PC-3 (cell line): Measurements from ENCODE around the gene CYB561D2. TPM values are rescaled to one million over a fixed set of nuclear protein-coding genes. Genes with fewer than 3 reads are reported as not detected.

Experiments used
- ATAC-seq: fragments of 200-7000 bp; cut with Tn5 transposase; 2 replicates; pipeline ENCODE4 v1.9.1; 2020; ENCODE audit warnings: mild to moderate bottlenecking, moderate library complexity
- BruUV-seq: library from RNA; stranded (reverse); fragments of 400-500 nt; replicated peaks from 2 replicates; lab custom pipeline; 2021; lab: Mats Ljungman, UMichigan
- CTCF ChIA-PET: fragments of 300-600 bp; sonication (Branson Sonifier 250); formaldehyde crosslinking; loops from one replicate; lab custom pipeline; 2022; ENCODE audit warnings: antibody characterized with exemption; lab: Charles Lee
- POLR2A ChIA-PET: fragments of 300-600 bp; sonication (Branson Sonifier 250); formaldehyde crosslinking; loops from one replicate; lab custom pipeline; 2022; ENCODE audit warnings: antibody characterized with exemption; ENCODE audit not compliant: unreplicated experiment; lab: Charles Lee
- DNase-seq: peaks from one replicate; pipeline ENCODE4 v3.0.0-alpha.2; 2015
- H2AFZ ChIP-seq: fragments of 300-600 bp; sonication (generic); 2 replicates; pipeline ENCODE4 v1.6.0; 2016; ENCODE audit warnings: antibody characterized with exemption, low read length
- H3F3A ChIP-seq: fragments of 300-600 bp; sonication (generic); one replicate; pipeline ENCODE4 v1.6.0; 2017; ENCODE audit warnings: antibody characterized with exemption, low read length, control low read depth, mild to moderate bottlenecking; ENCODE audit not compliant: unreplicated experiment
- H3K27ac ChIP-seq: fragments of 300-600 bp; sonication (generic); 2 replicates; pipeline ENCODE4 v1.5.1; 2016; ENCODE audit warnings: mild to moderate bottlenecking, low read length
- H3K27me3 ChIP-seq: fragments of 300-600 bp; sonication (generic); 2 replicates; pipeline ENCODE4 v1.6.1; 2016; ENCODE audit warnings: low read length, mixed read lengths
- H3K36me3 ChIP-seq: fragments of 300-600 bp; sonication (generic); 2 replicates; pipeline ENCODE4 v1.6.1; 2016; ENCODE audit warnings: low read depth, mixed run types, low read length, mixed read lengths
- H3K4me1 ChIP-seq: fragments of 300-600 bp; sonication (generic); 2 replicates; pipeline ENCODE4 v1.5.1; 2016; ENCODE audit warnings: low read length; ENCODE audit not compliant: insufficient read depth
- H3K4me2 ChIP-seq: fragments of 300-600 bp; sonication (generic); 2 replicates; pipeline ENCODE4 v1.6.0; 2016; ENCODE audit warnings: low read length
- H3K4me3 ChIP-seq: fragments of 300-600 bp; sonication (generic); 2 replicates; pipeline ENCODE4 v1.5.1; 2016; ENCODE audit warnings: mild to moderate bottlenecking, low read length, mixed read lengths
- H3K79me2 ChIP-seq: fragments of 300-600 bp; sonication (generic); 2 replicates; pipeline ENCODE4 v1.6.1; 2017; ENCODE audit warnings: low read length, mixed read lengths
- H3K9ac ChIP-seq: fragments of 300-600 bp; sonication (generic); 2 replicates; pipeline ENCODE4 v1.6.0; 2016; ENCODE audit warnings: mild to moderate bottlenecking, low read length
- H3K9me2 ChIP-seq: fragments of 300-600 bp; sonication (generic); replicated peaks from 2 replicates; pipeline ENCODE4 v1.6.1; 2016; ENCODE audit warnings: mixed run types, low read length, mixed read lengths
- H3K9me3 ChIP-seq: fragments of 300-600 bp; sonication (generic); 2 replicates; pipeline ENCODE4 v1.6.1; 2016; ENCODE audit warnings: low read length, mixed read lengths
- H4K20me1 ChIP-seq: fragments of 300-600 bp; sonication (generic); 2 replicates; pipeline ENCODE4 v1.6.1; 2016; ENCODE audit warnings: low read length, mixed read lengths
- EZH2 ChIP-seq: fragments of 300-600 bp; sonication (generic); IDR thresholded peaks from one replicate; pipeline ENCODE4 v1.6.1; 2017; ENCODE audit warnings: antibody characterized with exemption, mild to moderate bottlenecking, low read length; ENCODE audit not compliant: unreplicated experiment
- EZH2phosphoT487 ChIP-seq: fragments of 300-600 bp; sonication (generic); IDR thresholded peaks from 2 replicates; pipeline ENCODE4 v1.6.1; 2018; ENCODE audit warnings: mild to moderate bottlenecking, antibody characterized with exemption, low read length, borderline replicate concordance
- intact Hi-C: fragments of 100-400 bp; cut with micrococcal nuclease; formaldehyde crosslinking; loops from 2 replicates; pipeline ENCODE4 v1.9.0; 2023
- total RNA-seq: library from RNA; depleted of rRNA; stranded (reverse); fragments of >200 nt; gene quantifications from 2 replicates; pipeline ENCODE4 v1.2.3, GENCODE V29; 2014
- TF ChIP-seq, protein P1 (sequence below): fragments of 300-600 bp; sonication (generic); conservative IDR thresholded peaks from 2 replicates; pipeline ENCODE4 v1.5.1; 2017; ENCODE audit warnings: antibody characterized with exemption, low read depth, mild to moderate bottlenecking, low read length

CYB561D2 gene
- total RNA-seq, 1 experiment from 2014 or later, result 44.3 TPM

DNA sequence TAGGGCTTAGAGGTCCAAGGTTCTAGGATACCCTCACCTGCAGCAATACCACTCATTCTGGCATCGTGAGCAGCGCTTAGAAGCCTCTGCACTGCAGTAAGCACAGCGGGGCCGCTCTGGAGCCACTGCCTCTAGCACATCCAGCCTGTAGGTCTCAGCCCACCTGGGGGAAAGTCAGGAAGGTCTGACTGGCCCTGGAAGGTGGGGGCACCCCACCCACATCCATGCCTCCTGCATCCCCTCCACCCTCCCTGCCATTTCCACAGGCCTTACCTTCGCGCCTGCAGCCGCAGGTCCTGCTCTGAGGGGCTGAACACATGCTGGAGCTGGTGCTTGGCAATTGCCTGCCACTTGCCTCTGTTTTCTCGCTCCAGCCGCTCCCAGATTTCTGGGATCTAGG lies 9.1 kb upstream of the CYB561D2 start:
- Histone ChIP-seq H3K4me2 (no peak overlapping the region), H3K79me2 (peaks cover 6% of the 10 kb centered on the region), H3K27ac (no peak overlapping the region), H3K36me3 (no peaks in the 10 kb centered on the region), H3K9ac (no peak overlapping the region), H3K9me2 (no peaks in the 10 kb centered on the region), H2AFZ (no peak overlapping the region), H4K20me1 (no peaks in the 10 kb centered on the region), H3K4me1 (peaks cover 10% of the 10 kb centered on the region), H3K27me3 (no peaks in the 10 kb centered on the region), H3K9me3 (no peaks in the 10 kb centered on the region), H3F3A (no peaks in the 10 kb centered on the region), H3K4me3 (no peak overlapping the region)
- CTCF ChIA-PET, result no interaction called here
- BruUV-seq, result no TSS peak
- POLR2A ChIA-PET, result no interaction called here
- TF ChIP-seq EZH2, result no peak
- TF ChIP-seq, protein P1, sequence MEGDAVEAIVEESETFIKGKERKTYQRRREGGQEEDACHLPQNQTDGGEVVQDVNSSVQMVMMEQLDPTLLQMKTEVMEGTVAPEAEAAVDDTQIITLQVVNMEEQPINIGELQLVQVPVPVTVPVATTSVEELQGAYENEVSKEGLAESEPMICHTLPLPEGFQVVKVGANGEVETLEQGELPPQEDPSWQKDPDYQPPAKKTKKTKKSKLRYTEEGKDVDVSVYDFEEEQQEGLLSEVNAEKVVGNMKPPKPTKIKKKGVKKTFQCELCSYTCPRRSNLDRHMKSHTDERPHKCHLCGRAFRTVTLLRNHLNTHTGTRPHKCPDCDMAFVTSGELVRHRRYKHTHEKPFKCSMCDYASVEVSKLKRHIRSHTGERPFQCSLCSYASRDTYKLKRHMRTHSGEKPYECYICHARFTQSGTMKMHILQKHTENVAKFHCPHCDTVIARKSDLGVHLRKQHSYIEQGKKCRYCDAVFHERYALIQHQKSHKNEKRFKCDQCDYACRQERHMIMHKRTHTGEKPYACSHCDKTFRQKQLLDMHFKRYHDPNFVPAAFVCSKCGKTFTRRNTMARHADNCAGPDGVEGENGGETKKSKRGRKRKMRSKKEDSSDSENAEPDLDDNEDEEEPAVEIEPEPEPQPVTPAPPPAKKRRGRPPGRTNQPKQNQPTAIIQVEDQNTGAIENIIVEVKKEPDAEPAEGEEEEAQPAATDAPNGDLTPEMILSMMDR, result no peak
- no peak for TF ChIP-seq EZH2phosphoT487
- DNase-seq (no peak), ATAC-seq (no peak)
- intact Hi-C loops, result no loop called here

DNA sequence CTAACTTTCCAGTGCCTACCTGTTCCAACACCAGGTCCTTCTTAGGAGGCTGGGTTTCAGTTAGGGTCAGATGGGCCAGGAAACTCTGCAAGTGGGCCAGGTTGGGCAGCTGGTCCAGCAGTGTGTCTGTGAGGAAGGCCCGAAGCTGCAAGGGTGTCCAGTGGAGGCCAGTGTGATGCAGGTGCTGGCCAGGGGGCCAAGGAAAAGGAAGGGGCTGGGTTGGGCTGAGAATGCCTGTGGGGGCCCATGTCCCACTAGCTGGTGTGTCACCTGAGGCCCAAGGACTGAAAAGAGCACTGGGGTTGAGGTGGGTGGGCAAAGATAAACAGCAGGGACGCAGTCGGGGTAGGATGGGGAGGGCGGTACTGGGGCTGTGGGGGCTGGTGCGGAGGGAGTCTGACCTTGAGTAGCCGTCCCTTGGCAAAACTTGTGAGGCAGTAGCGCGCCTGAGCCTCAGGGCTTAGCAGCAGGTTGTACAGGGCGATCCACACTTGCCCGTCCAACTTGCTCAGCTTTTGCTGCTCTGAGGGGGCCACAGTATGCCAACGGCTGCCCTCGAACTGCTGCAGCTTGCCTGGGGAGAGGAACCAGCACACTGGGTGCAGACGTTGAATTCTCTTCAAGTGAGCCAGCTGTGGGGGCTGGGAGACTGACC lies 8.5 kb upstream of the CYB561D2 start:
- H3K4me3 ChIP-seq, result no peak overlapping the region
- H3K9me3 ChIP-seq, result no peaks in the 10 kb centered on the region
- no peak for TF ChIP-seq EZH2phosphoT487
- TF ChIP-seq EZH2, result no peak
- TF ChIP-seq, protein P1, result no peak
- POLR2A ChIA-PET, result no interaction called here
- no peak overlapping the region for H3K27ac ChIP-seq
- no peaks in the 10 kb centered on the region for H3K27me3 ChIP-seq
- ATAC-seq (no peak), DNase-seq (no peak)
- H4K20me1 ChIP-seq, result no peaks in the 10 kb centered on the region
- H3K9me2 ChIP-seq, result no peaks in the 10 kb centered on the region
- no TSS peak for BruUV-seq
- peaks cover 10% of the 10 kb centered on the region for H3K4me1 ChIP-seq
- intact Hi-C loops, result no loop called here
- no peak overlapping the region for H3K4me2 ChIP-seq
- H3K79me2 ChIP-seq, result peaks cover under 1% of the 10 kb centered on the region; the same call in 1 of the 2 replicates
- no peak overlapping the region for H2AFZ ChIP-seq
- no peaks in the 10 kb centered on the region for H3K36me3 ChIP-seq
- no peak overlapping the region for H3K9ac ChIP-seq
- CTCF ChIA-PET, result no interaction called here
- H3F3A ChIP-seq, result no peaks in the 10 kb centered on the region

DNA sequence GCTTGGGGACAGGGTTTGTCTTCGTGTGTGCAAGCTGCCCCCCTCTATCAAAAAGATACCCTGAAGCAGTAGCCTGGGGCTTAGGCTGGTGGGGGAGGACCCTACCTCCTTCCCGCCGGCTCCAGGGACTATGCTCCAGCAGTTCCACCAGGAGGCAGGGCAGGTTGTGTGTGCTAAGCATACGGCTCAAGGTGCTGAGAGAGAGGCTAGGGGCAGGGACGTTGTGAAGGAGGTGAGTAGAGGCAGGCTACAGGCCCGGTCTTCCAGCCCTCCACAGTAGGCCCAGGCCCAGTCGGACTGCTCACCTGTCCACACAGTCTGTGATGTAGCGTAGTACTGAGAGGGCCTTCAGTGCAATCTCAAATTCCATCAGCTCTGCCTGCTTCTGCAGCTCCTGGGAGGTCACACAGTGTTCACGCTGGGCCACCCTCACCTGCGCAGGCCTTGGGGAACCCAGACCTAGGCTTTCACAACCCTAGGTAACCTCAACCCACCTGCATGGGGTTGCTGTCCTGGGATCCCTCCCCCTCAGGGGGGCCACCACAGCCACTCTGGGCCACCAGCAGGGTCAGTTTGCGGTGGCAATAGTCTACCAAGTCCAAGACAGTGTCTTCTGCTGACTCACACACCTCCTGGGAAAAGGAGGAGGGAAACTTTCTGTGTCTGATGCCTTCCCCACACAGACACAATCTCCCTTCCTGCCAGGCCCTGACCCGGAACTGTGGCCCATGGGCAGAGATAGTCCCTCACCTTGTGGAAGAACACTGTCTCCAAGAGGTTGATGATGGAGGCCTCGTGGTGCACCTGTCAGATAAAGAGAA lies 7.6 kb upstream of the CYB561D2 start:
- Histone ChIP-seq H4K20me1 (no peaks in the 10 kb centered on the region), H3K9ac (no peak overlapping the region), H3F3A (peaks cover 4% of the 10 kb centered on the region), H3K36me3 (no peaks in the 10 kb centered on the region), H2AFZ (no peak overlapping the region), H3K27ac (no peak overlapping the region), H3K79me2 (no peaks in the 10 kb centered on the region), H3K9me3 (no peaks in the 10 kb centered on the region), H3K4me2 (no peak overlapping the region), H3K9me2 (no peaks in the 10 kb centered on the region), H3K4me3 (no peak overlapping the region), H3K4me1 (peaks cover 9% of the 10 kb centered on the region), H3K27me3 (no peaks in the 10 kb centered on the region)
- no peak for DNase-seq
- intact Hi-C loops, result no loop called here
- TF ChIP-seq EZH2phosphoT487 (no peak), EZH2 (no peak)
- TF ChIP-seq, protein P1, result no peak
- ATAC-seq, result no peak
- ChIA-PET CTCF (interaction anchor here (0.8 kb wide), 1 partner anchor 10 kb away, joined by 3 read pairs; no protein-coding TSS in a partner anchor), POLR2A (no interaction called here)
- BruUV-seq, result no TSS peak
